HepG2 (cell line): Measurements from ENCODE around the gene GPR137. TPM values are rescaled to one million over a fixed set of nuclear protein-coding genes. Genes with fewer than 3 reads are reported as not detected.

Experiments used
- ATF7-NPFF ChIP-seq: sonication (generic); formaldehyde crosslinking; IDR thresholded peaks from 2 replicates; pipeline ENCODE4 v1.8.1; 2023; ENCODE audit warnings: mild to moderate bottlenecking, low read depth, missing genetic modification reagents, moderate library complexity
- PCBP2 ChIP-seq: fragments of 200-400 bp; formaldehyde crosslinking; optimal IDR thresholded peaks from 2 replicates; pipeline ENCODE3; 2018; ENCODE audit warnings: low read length, low read depth; ENCODE audit not compliant: poor library complexity, severe bottlenecking
- SMAD3 ChIP-seq: sonication (generic); formaldehyde crosslinking; IDR thresholded peaks from 2 replicates; pipeline ENCODE4 v1.4.0; 2020; ENCODE audit warnings: missing genetic modification reagents
- ZNF205 ChIP-seq: IDR thresholded peaks from 2 replicates; pipeline ENCODE4 v1.6.1; 2018; ENCODE audit warnings: missing biosample characterization, missing genetic modification reagents
- ZNF343 ChIP-seq: sonication (generic); formaldehyde crosslinking; IDR thresholded peaks from 2 replicates; pipeline ENCODE4 v1.4.0; 2020; ENCODE audit warnings: mild to moderate bottlenecking, missing genetic modification reagents
- ZNF563 ChIP-seq: sonication (generic); formaldehyde crosslinking; IDR thresholded peaks from 2 replicates; pipeline ENCODE4 v1.8.0; 2022; ENCODE audit warnings: mild to moderate bottlenecking, moderate library complexity, missing genetic modification reagents
- polyA plus RNA-seq, 8 experiments: library from polyadenylated mRNA; depleted of rRNA in 3 of 8; stranded (reverse) in 7 of 8; unstranded in 1 of 8; fragments of >200 nt; fragmentation: Illumina TruSeq in 4 of 8; extraction: Trizol in 4 of 8; gene quantifications; 2 replicates each; pipeline versions ENCODE4 v1.2.1 to v1.2.3, GENCODE V29; 2011 to 2016; ENCODE audit warnings: low read depth in 4 of 8, missing spikeins in 1 of 8, mixed read lengths in 1 of 8; ENCODE audit not compliant: insufficient read depth in 1 of 8
- total RNA-seq, 5 experiments: library from RNA; depleted of rRNA; stranded (reverse); fragments of >200 nt; fragmentation: Illumina TruSeq; extraction: Trizol; gene quantifications; 2 replicates each; pipeline ENCODE4 v1.2.3, GENCODE V29; 2016; ENCODE audit warnings: low read depth in 1 of 5
- TF ChIP-seq, protein P1 (sequence below): sonication (generic); formaldehyde crosslinking; IDR thresholded peaks from 2 replicates; pipeline ENCODE4 v1.9.0; 2022; ENCODE audit warnings: low read depth, missing genetic modification reagents
- TF ChIP-seq, protein P2 (sequence below): sonication (generic); formaldehyde crosslinking; IDR thresholded peaks from 2 replicates; pipeline ENCODE4 v1.4.0; 2020; ENCODE audit warnings: missing genetic modification reagents
- TF ChIP-seq, protein P3 (sequence below): sonication (generic); formaldehyde crosslinking; IDR thresholded peaks from 2 replicates; pipeline ENCODE4 v1.4.0; 2020; ENCODE audit warnings: missing genetic modification reagents, borderline replicate concordance
- TF ChIP-seq, protein P4 (sequence below): sonication (generic); formaldehyde crosslinking; conservative IDR thresholded peaks from 2 replicates; pipeline ENCODE4 v1.4.0; 2020; ENCODE audit warnings: missing genetic modification reagents
- TF ChIP-seq, protein P5 (sequence below): sonication (generic); formaldehyde crosslinking; IDR thresholded peaks from 2 replicates; pipeline ENCODE4 v1.5.0; 2020; ENCODE audit warnings: mild to moderate bottlenecking, missing genetic modification reagents, borderline replicate concordance
- TF ChIP-seq, protein P6 (sequence below): IDR thresholded peaks from 2 replicates; pipeline ENCODE4 v1.6.1; 2016; ENCODE audit warnings: missing compliant biosample characterization, missing genetic modification reagents, borderline replicate concordance
- TF ChIP-seq, protein P7 (sequence below): sonication (generic); formaldehyde crosslinking; IDR thresholded peaks from 2 replicates; pipeline ENCODE4 v1.4.0; 2020; ENCODE audit warnings: mild to moderate bottlenecking, missing genetic modification reagents
- TF ChIP-seq, protein P8 (sequence below): IDR thresholded peaks from 2 replicates; pipeline ENCODE4 v1.6.1; 2012; ENCODE audit warnings: low read depth, low read length, improper control_type of control experiment

The GPR137 gene
- total and polyA plus RNA-seq, 2 of the 13 experiments (the other 11 are each of a cell fraction or from before 2014, with no cell fraction given) = 8.5 to 13.2 TPM

DNA sequence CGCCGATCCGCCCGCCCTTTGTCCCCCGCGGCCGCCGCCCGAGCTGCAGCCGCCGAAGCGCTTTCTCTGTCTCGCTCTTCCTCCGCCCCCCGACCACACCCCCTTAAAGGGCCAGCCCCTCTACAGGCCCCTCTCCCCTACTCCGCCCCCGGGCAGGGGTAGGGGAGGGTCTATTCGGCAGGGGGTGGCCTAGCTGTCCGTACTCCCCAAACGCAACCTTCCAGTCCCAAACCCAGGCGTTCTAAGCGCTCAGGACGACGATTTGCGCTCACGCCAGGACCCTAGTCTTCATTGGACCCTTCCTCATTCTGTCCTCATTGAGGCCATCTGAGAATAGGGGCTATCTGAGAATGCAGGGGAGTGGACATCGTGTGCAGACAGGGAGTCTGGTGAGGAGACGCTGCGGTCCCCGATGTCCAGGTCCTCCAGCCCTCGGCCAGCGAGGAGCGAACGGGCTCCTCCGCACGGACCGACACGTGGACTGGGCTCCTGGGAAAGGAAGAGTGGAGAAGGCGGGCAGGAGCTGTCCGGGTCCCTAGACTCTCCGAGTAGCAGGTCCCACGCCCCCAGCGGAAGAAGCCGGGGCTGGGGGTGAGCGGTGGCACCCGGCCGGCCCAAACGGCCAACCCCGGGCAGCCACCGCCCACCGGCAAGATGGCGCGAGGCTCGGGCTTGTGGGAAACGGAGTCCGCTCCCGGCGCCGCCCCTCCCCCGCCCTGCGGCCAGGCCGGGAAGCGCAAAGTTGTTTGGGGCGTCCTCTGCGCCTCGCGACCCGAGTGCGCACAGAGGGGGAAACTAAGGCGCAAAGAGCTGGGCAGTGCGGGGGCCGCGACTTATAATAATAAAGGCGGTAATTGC is 38.5 kb upstream of the GPR137 start, which contains the start of gene PPP1R14B (continued):
- TF ChIP-seq, protein P1, sequence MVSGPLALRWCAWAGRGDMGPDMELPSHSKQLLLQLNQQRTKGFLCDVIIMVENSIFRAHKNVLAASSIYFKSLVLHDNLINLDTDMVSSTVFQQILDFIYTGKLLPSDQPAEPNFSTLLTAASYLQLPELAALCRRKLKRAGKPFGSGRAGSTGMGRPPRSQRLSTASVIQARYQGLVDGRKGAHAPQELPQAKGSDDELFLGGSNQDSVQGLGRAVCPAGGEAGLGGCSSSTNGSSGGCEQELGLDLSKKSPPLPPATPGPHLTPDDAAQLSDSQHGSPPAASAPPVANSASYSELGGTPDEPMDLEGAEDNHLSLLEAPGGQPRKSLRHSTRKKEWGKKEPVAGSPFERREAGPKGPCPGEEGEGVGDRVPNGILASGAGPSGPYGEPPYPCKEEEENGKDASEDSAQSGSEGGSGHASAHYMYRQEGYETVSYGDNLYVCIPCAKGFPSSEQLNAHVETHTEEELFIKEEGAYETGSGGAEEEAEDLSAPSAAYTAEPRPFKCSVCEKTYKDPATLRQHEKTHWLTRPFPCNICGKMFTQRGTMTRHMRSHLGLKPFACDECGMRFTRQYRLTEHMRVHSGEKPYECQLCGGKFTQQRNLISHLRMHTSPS (CRISPR knock-in tag) = peak; percentile 55; the same call in 1 of the 2 replicates
- TF ChIP-seq PCBP2 (no peak), ZNF563 (CRISPR knock-in tag) (no peak), ZNF205 (CRISPR knock-in tag) (no peak), ZNF343 (CRISPR knock-in tag) (no peak), ATF7-NPFF (CRISPR knock-in tag) (peak; percentile 82), SMAD3 (CRISPR knock-in tag) (no peak)
- TF ChIP-seq, protein P2, sequence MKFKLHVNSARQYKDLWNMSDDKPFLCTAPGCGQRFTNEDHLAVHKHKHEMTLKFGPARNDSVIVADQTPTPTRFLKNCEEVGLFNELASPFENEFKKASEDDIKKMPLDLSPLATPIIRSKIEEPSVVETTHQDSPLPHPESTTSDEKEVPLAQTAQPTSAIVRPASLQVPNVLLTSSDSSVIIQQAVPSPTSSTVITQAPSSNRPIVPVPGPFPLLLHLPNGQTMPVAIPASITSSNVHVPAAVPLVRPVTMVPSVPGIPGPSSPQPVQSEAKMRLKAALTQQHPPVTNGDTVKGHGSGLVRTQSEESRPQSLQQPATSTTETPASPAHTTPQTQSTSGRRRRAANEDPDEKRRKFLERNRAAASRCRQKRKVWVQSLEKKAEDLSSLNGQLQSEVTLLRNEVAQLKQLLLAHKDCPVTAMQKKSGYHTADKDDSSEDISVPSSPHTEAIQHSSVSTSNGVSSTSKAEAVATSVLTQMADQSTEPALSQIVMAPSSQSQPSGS (CRISPR knock-in tag) = no peak
- TF ChIP-seq, protein P3, sequence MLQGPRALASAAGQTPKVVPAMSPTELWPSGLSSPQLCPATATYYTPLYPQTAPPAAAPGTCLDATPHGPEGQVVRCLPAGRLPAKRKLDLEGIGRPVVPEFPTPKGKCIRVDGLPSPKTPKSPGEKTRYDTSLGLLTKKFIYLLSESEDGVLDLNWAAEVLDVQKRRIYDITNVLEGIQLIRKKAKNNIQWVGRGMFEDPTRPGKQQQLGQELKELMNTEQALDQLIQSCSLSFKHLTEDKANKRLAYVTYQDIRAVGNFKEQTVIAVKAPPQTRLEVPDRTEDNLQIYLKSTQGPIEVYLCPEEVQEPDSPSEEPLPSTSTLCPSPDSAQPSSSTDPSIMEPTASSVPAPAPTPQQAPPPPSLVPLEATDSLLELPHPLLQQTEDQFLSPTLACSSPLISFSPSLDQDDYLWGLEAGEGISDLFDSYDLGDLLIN = no peak
- TF ChIP-seq, protein P4, sequence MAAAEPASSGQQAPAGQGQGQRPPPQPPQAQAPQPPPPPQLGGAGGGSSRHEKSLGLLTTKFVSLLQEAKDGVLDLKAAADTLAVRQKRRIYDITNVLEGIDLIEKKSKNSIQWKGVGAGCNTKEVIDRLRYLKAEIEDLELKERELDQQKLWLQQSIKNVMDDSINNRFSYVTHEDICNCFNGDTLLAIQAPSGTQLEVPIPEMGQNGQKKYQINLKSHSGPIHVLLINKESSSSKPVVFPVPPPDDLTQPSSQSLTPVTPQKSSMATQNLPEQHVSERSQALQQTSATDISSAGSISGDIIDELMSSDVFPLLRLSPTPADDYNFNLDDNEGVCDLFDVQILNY (CRISPR knock-in tag) = no peak; the same call in 1 of the 2 replicates
- TF ChIP-seq, protein P5, sequence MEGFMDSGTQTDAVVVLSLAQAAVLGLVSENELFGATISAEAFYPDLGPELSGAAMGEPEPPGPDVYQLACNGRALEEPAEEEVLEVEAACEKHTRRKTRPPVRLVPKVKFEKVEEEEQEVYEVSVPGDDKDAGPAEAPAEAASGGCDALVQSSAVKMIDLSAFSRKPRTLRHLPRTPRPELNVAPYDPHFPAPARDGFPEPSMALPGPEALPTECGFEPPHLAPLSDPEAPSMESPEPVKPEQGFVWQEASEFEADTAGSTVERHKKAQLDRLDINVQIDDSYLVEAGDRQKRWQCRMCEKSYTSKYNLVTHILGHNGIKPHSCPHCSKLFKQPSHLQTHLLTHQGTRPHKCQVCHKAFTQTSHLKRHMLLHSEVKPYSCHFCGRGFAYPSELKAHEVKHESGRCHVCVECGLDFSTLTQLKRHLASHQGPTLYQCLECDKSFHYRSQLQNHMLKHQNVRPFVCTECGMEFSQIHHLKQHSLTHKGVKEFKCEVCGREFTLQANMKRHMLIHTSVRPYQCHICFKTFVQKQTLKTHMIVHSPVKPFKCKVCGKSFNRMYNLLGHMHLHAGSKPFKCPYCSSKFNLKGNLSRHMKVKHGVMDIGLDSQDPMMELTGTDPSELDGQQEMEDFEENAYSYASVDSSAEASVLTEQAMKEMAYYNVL (CRISPR knock-in tag) = no peak
- TF ChIP-seq, protein P6, sequence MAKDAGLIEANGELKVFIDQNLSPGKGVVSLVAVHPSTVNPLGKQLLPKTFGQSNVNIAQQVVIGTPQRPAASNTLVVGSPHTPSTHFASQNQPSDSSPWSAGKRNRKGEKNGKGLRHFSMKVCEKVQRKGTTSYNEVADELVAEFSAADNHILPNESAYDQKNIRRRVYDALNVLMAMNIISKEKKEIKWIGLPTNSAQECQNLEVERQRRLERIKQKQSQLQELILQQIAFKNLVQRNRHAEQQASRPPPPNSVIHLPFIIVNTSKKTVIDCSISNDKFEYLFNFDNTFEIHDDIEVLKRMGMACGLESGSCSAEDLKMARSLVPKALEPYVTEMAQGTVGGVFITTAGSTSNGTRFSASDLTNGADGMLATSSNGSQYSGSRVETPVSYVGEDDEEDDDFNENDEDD (CRISPR knock-in tag) = no peak; the same call in 1 of the 2 replicates
- TF ChIP-seq, protein P7, sequence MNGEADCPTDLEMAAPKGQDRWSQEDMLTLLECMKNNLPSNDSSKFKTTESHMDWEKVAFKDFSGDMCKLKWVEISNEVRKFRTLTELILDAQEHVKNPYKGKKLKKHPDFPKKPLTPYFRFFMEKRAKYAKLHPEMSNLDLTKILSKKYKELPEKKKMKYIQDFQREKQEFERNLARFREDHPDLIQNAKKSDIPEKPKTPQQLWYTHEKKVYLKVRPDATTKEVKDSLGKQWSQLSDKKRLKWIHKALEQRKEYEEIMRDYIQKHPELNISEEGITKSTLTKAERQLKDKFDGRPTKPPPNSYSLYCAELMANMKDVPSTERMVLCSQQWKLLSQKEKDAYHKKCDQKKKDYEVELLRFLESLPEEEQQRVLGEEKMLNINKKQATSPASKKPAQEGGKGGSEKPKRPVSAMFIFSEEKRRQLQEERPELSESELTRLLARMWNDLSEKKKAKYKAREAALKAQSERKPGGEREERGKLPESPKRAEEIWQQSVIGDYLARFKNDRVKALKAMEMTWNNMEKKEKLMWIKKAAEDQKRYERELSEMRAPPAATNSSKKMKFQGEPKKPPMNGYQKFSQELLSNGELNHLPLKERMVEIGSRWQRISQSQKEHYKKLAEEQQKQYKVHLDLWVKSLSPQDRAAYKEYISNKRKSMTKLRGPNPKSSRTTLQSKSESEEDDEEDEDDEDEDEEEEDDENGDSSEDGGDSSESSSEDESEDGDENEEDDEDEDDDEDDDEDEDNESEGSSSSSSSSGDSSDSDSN (CRISPR knock-in tag) = peak; percentile 72; the same call in 1 of the 2 replicates
- TF ChIP-seq, protein P8, sequence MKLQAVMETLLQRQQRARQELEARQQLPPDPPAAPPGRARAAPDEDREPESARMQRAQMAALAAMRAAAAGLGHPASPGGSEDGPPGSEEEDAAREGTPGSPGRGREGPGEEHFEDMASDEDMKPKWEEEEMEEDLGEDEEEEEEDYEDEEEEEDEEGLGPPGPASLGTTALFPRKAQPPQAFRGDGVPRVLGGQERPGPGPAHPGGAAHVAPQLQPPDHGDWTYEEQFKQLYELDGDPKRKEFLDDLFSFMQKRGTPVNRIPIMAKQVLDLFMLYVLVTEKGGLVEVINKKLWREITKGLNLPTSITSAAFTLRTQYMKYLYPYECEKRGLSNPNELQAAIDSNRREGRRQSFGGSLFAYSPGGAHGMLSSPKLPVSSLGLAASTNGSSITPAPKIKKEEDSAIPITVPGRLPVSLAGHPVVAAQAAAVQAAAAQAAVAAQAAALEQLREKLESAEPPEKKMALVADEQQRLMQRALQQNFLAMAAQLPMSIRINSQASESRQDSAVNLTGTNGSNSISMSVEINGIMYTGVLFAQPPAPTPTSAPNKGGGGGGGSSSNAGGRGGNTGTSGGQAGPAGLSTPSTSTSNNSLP = no peak
